PFSK-1 (cell line): ENCODE results near the gene LRRIQ3.

ENCODE experiments used
- FOXP2 ChIP-seq: optimal IDR thresholded peaks from 2 replicates; pipeline ENCODE3; 2011; ENCODE audit warnings: borderline replicate concordance, control low read depth, inconsistent platforms; ENCODE audit not compliant: insufficient read depth; ENCODE audit errors: extremely low read length, extremely low read depth
- POLR2AphosphoS5 ChIP-seq: IDR thresholded peaks from 2 replicates; pipeline ENCODE4 v1.6.1; 2012; ENCODE audit warnings: low read depth, mild to moderate bottlenecking, control low read depth, low read length, moderate library complexity
- SIN3A ChIP-seq: IDR thresholded peaks from 2 replicates; pipeline ENCODE4 v1.6.1; 2012; ENCODE audit warnings: mild to moderate bottlenecking, low read length, moderate library complexity, borderline replicate concordance; ENCODE audit not compliant: insufficient read depth
- TAF1 ChIP-seq: IDR thresholded peaks from 2 replicates; pipeline ENCODE4 v1.6.1; 2012; ENCODE audit warnings: low read length, control low read depth, borderline replicate concordance; ENCODE audit not compliant: insufficient read depth
- TF ChIP-seq, protein P1 (sequence below), 2 experiments: IDR thresholded peaks; 2 replicates each; pipeline versions ENCODE4 v1.6.1 to v1.8.0; 2011 to 2012; ENCODE audit warnings: low read depth in 2 of 2, low read length in 2 of 2, control low read depth in 1 of 2, inconsistent platforms in 1 of 2, mild to moderate bottlenecking in 1 of 2, moderate library complexity in 1 of 2; ENCODE audit not compliant: insufficient read depth in 1 of 2

The LRRIQ3 gene

DNA sequence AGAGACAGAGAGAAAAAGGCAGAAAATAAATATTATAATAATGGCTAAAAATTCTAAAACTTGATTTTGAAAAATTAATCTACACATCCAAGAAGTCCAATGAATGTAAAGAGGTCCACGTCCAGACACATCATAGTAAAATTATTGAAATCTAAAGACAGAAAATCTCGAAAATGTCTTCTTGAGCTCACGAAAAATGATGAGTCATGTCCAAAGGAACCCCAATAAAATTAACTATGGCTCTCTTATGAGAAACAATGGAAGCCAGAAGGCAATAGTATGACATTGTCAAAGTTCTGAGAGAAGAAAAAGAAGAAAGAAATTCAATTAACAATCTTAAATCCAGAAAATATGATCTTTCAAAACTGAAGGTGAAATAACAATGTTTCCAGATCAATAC lies 84.6 kb downstream of the LRRIQ3 start:
- TF ChIP-seq, protein P1, sequence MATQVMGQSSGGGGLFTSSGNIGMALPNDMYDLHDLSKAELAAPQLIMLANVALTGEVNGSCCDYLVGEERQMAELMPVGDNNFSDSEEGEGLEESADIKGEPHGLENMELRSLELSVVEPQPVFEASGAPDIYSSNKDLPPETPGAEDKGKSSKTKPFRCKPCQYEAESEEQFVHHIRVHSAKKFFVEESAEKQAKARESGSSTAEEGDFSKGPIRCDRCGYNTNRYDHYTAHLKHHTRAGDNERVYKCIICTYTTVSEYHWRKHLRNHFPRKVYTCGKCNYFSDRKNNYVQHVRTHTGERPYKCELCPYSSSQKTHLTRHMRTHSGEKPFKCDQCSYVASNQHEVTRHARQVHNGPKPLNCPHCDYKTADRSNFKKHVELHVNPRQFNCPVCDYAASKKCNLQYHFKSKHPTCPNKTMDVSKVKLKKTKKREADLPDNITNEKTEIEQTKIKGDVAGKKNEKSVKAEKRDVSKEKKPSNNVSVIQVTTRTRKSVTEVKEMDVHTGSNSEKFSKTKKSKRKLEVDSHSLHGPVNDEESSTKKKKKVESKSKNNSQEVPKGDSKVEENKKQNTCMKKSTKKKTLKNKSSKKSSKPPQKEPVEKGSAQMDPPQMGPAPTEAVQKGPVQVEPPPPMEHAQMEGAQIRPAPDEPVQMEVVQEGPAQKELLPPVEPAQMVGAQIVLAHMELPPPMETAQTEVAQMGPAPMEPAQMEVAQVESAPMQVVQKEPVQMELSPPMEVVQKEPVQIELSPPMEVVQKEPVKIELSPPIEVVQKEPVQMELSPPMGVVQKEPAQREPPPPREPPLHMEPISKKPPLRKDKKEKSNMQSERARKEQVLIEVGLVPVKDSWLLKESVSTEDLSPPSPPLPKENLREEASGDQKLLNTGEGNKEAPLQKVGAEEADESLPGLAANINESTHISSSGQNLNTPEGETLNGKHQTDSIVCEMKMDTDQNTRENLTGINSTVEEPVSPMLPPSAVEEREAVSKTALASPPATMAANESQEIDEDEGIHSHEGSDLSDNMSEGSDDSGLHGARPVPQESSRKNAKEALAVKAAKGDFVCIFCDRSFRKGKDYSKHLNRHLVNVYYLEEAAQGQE (IDR thresholded peaks at IDR 0.05; ENCODE audit: insufficient read depth in 1 of 2, low read depth in 2 of 2, low read length in 2 of 2) = no peak
- TF ChIP-seq SIN3A (no peak), FOXP2 (no peak), POLR2AphosphoS5 (no peak), TAF1 (no peak)

DNA sequence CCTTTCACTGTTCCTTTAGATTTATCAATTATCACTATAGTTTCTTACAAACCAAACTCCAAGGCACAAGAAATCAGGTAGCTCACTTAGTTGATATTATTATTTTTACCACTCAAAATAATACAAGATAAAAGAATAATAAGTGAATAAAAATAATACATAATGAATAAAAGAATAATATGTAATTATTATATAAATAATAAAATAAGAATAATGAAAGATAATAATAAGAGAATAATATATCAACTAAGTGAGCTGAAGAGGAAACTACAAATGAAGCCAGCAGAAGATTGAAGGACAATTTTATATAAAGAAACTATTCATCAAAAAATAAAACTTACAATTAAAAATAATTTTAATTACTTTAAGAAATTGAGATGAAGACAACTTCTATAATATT lies 90.6 kb downstream of the LRRIQ3 start:
- TF ChIP-seq TAF1 (no peak), SIN3A (no peak), POLR2AphosphoS5 (no peak), FOXP2 (no peak)
- TF ChIP-seq, protein P1 (IDR thresholded peaks at IDR 0.05; ENCODE audit: insufficient read depth in 1 of 2, low read depth in 2 of 2, low read length in 2 of 2) = no peak

DNA sequence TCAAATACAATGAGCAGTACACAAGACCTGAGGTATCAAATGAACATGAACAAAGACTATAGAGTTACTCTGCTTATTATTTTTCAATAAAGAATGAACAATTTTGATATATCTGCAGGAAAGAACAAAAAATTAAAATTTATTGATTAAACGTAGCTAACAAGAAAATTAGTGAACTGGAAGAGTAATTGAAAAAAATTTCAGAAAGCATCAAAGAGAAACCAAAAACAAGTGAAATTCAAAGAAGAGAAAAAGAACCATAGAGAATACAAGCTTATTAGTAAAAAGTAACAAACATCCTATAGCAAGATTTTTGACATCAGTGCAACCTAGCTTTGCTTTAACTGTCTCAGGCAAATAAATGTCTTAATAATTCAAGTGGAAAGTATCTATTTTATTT lies 106.6 kb downstream of the LRRIQ3 start:
- TF ChIP-seq SIN3A (no peak), TAF1 (no peak), POLR2AphosphoS5 (no peak)
- TF ChIP-seq, protein P1 (IDR thresholded peaks at IDR 0.05; ENCODE audit: insufficient read depth in 1 of 2, low read depth in 2 of 2, low read length in 2 of 2) = no peak

DNA sequence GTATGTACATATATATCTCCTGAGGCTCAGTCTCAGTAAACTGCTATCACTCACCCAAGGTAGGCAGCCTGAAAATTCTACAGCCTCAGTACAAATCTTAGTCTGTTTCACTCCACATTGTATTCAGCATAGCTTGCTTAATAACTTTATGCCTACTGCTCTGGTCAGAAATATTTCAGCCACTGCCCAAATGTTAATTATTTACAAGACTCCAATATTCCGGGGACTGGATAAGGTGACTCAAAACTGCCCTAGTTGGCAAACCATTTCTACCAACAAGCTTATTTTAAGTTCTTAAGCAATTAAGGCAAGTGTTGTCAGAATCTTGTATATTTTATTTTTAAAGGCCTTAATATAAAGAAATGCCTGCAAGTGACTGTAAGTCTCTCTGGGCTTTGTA lies 114.8 kb downstream of the LRRIQ3 start:
- TF ChIP-seq FOXP2 = no peak

DNA sequence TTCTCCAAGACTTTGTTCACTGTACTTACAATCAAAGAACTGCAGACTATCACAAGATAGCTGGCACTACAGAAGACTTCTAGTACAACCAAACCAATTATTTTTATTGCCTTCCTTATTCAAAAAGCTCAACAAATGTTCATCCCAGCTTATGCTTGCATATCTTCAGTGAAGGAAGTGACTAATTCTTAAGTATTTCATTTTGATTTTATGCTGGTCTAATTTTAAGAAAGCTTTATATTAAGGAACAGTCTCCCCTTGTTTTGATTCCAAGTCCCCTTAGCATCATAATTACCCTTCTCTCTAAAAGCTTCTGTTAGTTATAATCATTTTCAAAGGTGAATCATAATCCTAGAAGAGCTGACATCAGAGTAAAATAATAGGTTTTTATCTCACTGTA lies 132.9 kb downstream of the LRRIQ3 start:
- no peak for TF ChIP-seq TAF1

DNA sequence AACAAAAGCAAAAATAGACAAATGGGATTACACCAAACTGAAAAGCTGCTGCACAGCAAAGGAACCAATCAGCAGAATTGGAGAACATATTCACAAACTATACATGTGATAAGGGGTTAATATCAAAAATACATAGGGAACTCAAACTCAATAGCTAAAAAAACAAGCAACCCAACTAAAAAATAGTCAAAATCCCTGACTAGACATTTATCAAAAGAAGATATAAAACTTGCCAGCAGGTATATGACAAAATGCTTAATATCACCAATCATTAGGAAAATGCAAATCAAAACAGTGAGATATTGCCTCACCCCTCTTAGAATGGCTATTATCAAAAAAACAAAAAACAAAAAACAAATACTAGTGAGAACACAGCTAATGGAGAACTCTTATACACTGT lies 140.3 kb downstream of the LRRIQ3 start:
- TF ChIP-seq SIN3A (no peak), FOXP2 (no peak), TAF1 (no peak), POLR2AphosphoS5 (no peak)
- TF ChIP-seq, protein P1 (IDR thresholded peaks at IDR 0.05; ENCODE audit: insufficient read depth in 1 of 2, low read depth in 2 of 2, low read length in 2 of 2) = no peak
